HFFc6 (cell line): ENCODE data around the gene TBR1. TPM values are rescaled to one million over a fixed set of nuclear protein-coding genes. Genes with fewer than 3 reads are reported as not detected.

Experiments used
- total RNA-seq, 6 experiments: library from RNA; stranded (reverse); fragmentation: NEBNext Ultra II Directional; extraction: Animal tissue kit (Norgen Biotek cat#: 25700); gene quantifications; 2 replicates in 1 of 6; 3 replicates in 5 of 6; pipeline ENCODE4 v1.2.3, GENCODE V29; 2021

The TBR1 gene
- total RNA-seq, 6 experiments from 2014 or later = 0.02 TPM; not detected in 5

Other genes starting within 250 kb of the TBR1 start
- 10 to 100 TPM; 74.7 to 88.8 (median 78.7) TPM for gene PSMD14, start 107.9 kb upstream of the TBR1 start, total RNA-seq
- not detected for gene SLC4A10, start 208.1 kb downstream of the TBR1 start, total RNA-seq